T-helper 2 cell treated with Interferon-gamma antibody and Interleukin-4, amounts not matched to agents 5 μg/mL and 100 μg/mL, for 36 hours (primary cell): Measurements from ENCODE around the gene MATCAP1.

Experiments
- DNase-seq: peaks from one replicate; pipeline ENCODE4 v3.0.0; 2021; ENCODE audit warnings: low spot score
- H3K27ac Mint-ChIP-seq: one replicate; pipeline ENCODE4 v1.8.0; 2021; ENCODE audit warnings: mild to moderate bottlenecking, mixed read lengths
- H3K27me3 Mint-ChIP-seq: one replicate; pipeline ENCODE4 v1.8.0; 2021; ENCODE audit warnings: low read depth, mixed read lengths
- H3K36me3 Mint-ChIP-seq: one replicate; pipeline ENCODE4 v1.8.0; 2021; ENCODE audit warnings: low read depth, mixed read lengths
- H3K4me1 Mint-ChIP-seq: one replicate; pipeline ENCODE4 v1.8.0; 2021; ENCODE audit warnings: low read depth, mixed read lengths
- H3K4me3 Mint-ChIP-seq: one replicate; pipeline ENCODE4 v1.8.0; 2022; ENCODE audit warnings: mild to moderate bottlenecking, moderate library complexity, mixed read lengths
- H3K9me3 Mint-ChIP-seq: one replicate; pipeline ENCODE4 v1.8.0; 2021; ENCODE audit warnings: mixed read lengths

MATCAP1 gene

GRCh38 chr16:67144943-67145342 is 38.8 kb downstream of the MATCAP1 start:
- Mint-ChIP-seq H3K4me3 (no peak overlapping the region), H3K27me3 (no peaks in the 10 kb centered on the region), H3K27ac (no peak overlapping the region), H3K9me3 (no peaks in the 10 kb centered on the region), H3K4me1 (no peaks in the 10 kb centered on the region), H3K36me3 (peaks cover 53% of the 10 kb centered on the region)
- no peak for DNase-seq

DNA sequence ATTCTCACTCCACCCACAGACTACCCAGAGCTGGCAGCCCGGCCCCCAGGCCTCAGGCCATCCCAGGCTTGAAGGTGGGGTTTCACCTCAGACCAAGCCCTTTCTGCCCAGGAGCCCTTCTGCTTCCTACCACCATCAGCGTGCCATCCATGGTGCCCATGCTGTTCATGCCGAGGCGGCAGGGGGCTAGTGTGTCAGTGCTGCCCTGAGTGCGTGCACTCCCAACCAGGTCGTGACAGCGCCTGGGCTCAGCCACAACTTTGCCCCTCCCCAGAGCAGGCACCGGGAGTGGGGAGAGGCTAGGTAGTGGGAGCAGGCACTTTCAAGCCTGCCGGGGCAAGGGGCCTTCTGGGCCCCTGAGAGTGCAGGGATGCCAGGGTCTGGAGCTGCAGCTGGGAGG is 41.4 kb downstream of the MATCAP1 start:
- DNase-seq = no peak
- Mint-ChIP-seq H3K4me3 (no peak overlapping the region), H3K27me3 (no peaks in the 10 kb centered on the region), H3K4me1 (no peaks in the 10 kb centered on the region), H3K36me3 (peaks cover 39% of the 10 kb centered on the region), H3K27ac (no peak overlapping the region), H3K9me3 (no peaks in the 10 kb centered on the region)

GRCh38 chr16:67141391-67141790 is 42.4 kb downstream of the MATCAP1 start:
- Mint-ChIP-seq H3K9me3 (no peaks in the 10 kb centered on the region), H3K27ac (no peak overlapping the region), H3K36me3 (peaks cover 41% of the 10 kb centered on the region), H3K4me3 (no peak overlapping the region), H3K27me3 (no peaks in the 10 kb centered on the region), H3K4me1 (no peaks in the 10 kb centered on the region)
- no peak for DNase-seq

DNA sequence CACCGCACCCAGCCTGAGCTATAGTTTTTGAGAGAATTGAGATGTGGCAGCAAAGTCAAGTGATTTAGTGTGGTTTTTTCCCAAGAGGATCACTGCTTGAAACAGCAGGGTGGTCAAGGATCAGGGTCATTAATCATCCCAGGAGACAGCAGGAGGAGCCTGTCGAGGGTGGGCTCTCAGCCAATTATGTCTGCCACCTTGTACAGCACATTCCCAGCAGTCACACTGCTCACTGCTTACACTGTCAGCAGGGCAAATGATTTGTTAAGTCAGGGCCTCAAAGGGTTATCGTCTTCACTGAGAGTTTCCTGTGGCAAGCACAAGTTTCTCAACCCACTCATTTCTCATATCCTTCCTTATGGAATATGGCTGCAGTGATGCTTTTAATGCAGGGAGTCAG is 46.2 kb downstream of the MATCAP1 start:
- H3K27me3 Mint-ChIP-seq = no peaks in the 10 kb centered on the region
- no peak for DNase-seq
- no peaks in the 10 kb centered on the region for H3K4me1 Mint-ChIP-seq
- H3K27ac Mint-ChIP-seq = no peak overlapping the region
- H3K9me3 Mint-ChIP-seq = no peaks in the 10 kb centered on the region
- peaks cover 32% of the 10 kb centered on the region for H3K36me3 Mint-ChIP-seq
- H3K4me3 Mint-ChIP-seq = no peak overlapping the region

DNA sequence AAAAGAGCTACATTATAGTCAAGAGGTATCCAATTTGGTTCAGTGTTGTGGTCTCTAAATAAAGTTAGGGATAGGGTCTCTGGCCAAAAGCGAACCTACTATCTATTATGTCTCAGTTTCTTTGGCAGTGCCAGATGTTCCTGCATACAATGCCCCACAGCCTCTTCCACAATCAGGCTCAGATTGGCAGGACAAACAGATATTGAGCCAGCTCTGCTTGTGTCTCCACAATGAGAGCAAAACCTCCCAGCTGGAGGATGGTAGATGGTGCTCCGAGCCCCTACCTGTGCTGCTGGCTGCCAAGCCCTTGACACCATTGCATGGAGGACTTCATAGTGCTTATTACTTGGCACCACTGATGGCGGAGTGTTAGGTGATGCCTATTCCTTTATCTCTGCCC is 54.3 kb downstream of the MATCAP1 start:
- Mint-ChIP-seq H3K36me3 (peaks cover 27% of the 10 kb centered on the region), H3K4me3 (no peak overlapping the region)

DNA sequence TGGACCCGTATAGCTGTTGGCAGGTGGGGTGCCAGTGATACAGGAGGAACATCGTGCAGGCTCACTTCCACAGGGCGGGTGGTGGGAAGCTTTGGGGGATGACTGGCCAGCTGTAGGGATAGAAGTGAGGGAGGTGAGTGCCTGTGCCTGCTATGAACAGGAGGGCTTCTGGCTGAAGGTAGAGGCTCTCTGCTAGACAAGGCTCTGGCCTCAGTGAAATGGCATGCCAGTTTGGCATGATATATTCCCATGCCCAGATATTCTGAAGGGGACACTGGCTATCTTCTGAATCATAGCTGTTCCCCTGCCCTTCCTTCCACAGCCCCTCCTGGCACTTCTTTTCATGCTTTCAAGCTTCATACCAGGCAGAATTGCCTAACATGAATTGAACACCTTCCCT is 54.9 kb downstream of the MATCAP1 start:
- no peaks in the 10 kb centered on the region for H3K27me3 Mint-ChIP-seq
- no peaks in the 10 kb centered on the region for H3K4me1 Mint-ChIP-seq
- H3K9me3 Mint-ChIP-seq = no peaks in the 10 kb centered on the region
- no peak overlapping the region for H3K4me3 Mint-ChIP-seq
- DNase-seq = no peak
- no peak overlapping the region for H3K27ac Mint-ChIP-seq
- peaks cover 27% of the 10 kb centered on the region for H3K36me3 Mint-ChIP-seq

More for the DNA sequence above, 54.3 kb downstream of the MATCAP1 start:
- no peaks in the 10 kb centered on the region for H3K9me3 Mint-ChIP-seq
- H3K4me1 Mint-ChIP-seq = no peaks in the 10 kb centered on the region
- DNase-seq = no peak
- H3K27ac Mint-ChIP-seq = no peak overlapping the region
- no peaks in the 10 kb centered on the region for H3K27me3 Mint-ChIP-seq

DNA sequence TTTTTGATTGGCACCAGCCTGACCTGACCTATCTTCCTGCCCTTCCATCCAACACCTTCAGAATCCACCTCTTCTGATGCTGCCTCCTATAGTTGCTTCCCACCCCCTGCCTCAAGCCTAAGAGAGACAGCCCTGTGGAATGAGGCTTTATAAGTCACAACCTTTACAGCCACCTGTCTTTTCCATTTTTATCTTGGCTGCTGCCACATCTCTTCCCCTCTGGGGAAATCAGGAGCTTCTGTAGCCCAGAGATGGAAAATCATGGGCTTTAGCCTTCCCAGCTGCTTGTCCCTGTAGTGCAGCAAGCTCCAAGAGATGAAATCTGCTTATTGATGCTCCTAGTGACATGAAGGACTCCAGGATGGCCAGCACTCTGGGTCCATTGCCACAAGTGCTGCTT is 55.3 kb downstream of the MATCAP1 start:
- Mint-ChIP-seq H3K9me3 (no peaks in the 10 kb centered on the region), H3K27ac (no peak overlapping the region), H3K36me3 (peaks cover 30% of the 10 kb centered on the region), H3K27me3 (no peaks in the 10 kb centered on the region), H3K4me3 (no peak overlapping the region), H3K4me1 (no peaks in the 10 kb centered on the region)
- DNase-seq = no peak
